Left hindlimb (tissue), 1 donor: ENCODE measurements around the gene CARD14.
"Not testable (repeated sequence)": the region's sequence is repeated elsewhere in the genome, so short reads cannot be mapped to it uniquely, and the experiment has no call there.

Experiments
- DNase-seq: peaks from one replicate; pipeline ENCODE4 v3.0.0-alpha.2; 2018

The CARD14 gene

GRCh38 chr17:80227666-80228065, 57.8 kb downstream of the CARD14 start:
- DNase-seq, result no peak

GRCh38 chr17:80228477-80228876, 58.6 kb downstream of the CARD14 start:
- DNase-seq, result no peak

GRCh38 chr17:80229011-80229410, 59.2 kb downstream of the CARD14 start:
- no peak for DNase-seq

GRCh38 chr17:80232438-80232837, 62.6 kb downstream of the CARD14 start:
- DNase-seq, result no peak

- no peak for DNase-seq
These were observed 63.4 kb downstream of the CARD14 start for GRCh38 chr17:80233202-80233601.

- no peak for DNase-seq
These were observed 67.1 kb downstream of the CARD14 start for GRCh38 chr17:80236911-80237310.

- DNase-seq, result no peak
These were observed 67.6 kb downstream of the CARD14 start for GRCh38 chr17:80237386-80237785.

- no peak for DNase-seq
These were observed 72.7 kb downstream of the CARD14 start for GRCh38 chr17:80242505-80242904.

- no peak for DNase-seq
These were observed 74.0 kb downstream of the CARD14 start for GRCh38 chr17:80243526-80244433.

- not testable (repeated sequence) for DNase-seq
These were observed 74.6 kb downstream of the CARD14 start for GRCh38 chr17:80244448-80244847.

GRCh38 chr17:80244871-80245509, 75.2 kb downstream of the CARD14 start:
- DNase-seq, result no peak

- no peak for DNase-seq
These were observed 75.9 kb downstream of the CARD14 start for GRCh38 chr17:80245566-80246265.

- no peak for DNase-seq
These were observed 76.4 kb downstream of the CARD14 start for GRCh38 chr17:80246266-80246681.

GRCh38 chr17:80246726-80247125, 76.9 kb downstream of the CARD14 start:
- DNase-seq, result no peak

- DNase-seq, result no peak
These were observed 77.7 kb downstream of the CARD14 start for GRCh38 chr17:80247561-80247960.

- no peak for DNase-seq
These were observed 78.4 kb downstream of the CARD14 start for GRCh38 chr17:80248001-80248893.

- DNase-seq, result no peak
These were observed 79.3 kb downstream of the CARD14 start for GRCh38 chr17:80248894-80249710.

GRCh38 chr17:80251966-80252365, 82.1 kb downstream of the CARD14 start:
- DNase-seq, result no peak

- DNase-seq, result no peak
These were observed 83.0 kb downstream of the CARD14 start for GRCh38 chr17:80252871-80253270.

- no peak for DNase-seq
These were observed 84.0 kb downstream of the CARD14 start for GRCh38 chr17:80253631-80254395.
